OCI-M2 (cell line): ENCODE results near the gene SIN3B.
"Not testable (repeated sequence)": the region's sequence is repeated elsewhere in the genome, so short reads cannot be mapped to it uniquely, and the experiment has no call there.

Source experiments
- DNase-seq: peaks from one replicate; lab custom pipeline; 2025; ENCODE audit not compliant: unreplicated experiment; lab: John Stamatoyannopoulos, UW

The SIN3B gene

DNA sequence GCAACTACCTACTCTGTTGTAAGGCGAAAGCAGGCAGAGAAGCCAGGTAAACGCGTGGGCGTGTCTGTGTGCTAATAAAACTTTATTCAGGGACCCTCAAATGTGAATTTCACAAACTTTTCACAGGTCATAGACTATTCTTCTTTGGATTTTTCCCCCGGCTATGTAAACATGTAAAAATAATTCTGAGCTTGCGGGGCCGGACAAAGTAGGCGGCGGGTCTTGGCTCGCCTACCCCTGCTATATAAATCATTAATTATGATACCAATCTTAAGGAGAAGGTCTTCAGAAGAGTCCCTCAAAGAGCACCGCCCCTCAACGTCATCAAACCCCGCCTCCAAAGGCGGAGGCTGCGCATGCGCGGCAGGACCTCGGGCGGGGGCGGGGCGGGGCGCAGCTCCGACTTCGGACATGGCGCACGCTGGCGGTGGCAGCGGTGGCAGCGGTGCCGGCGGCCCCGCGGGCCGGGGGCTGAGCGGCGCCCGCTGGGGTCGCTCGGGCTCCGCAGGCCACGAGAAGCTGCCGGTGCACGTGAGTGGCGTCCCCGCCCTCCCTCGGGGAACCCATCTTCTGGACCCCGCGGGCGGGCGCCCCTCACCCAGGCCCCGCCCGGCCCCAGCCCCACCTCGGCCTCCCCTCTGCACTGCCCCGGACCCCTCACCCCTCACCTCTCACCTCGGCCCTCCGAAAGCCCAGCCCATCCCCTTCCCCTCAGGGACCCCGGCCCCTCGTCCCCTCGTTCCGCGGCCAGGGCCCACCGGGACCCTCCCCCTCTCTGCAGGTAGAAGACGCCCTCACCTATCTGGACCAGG, at the start of gene SIN3B:
SIN3B (plus strand) TSS at position 389 of the 812 bp plus-strand sequence; CDS start at position 412, 23 bp downstream.
- peak; percentile 97 for DNase-seq

GRCh38 chr19:16779539-16780163, 49.5 kb upstream of the SIN3B start:
- DNase-seq = no peak

DNA sequence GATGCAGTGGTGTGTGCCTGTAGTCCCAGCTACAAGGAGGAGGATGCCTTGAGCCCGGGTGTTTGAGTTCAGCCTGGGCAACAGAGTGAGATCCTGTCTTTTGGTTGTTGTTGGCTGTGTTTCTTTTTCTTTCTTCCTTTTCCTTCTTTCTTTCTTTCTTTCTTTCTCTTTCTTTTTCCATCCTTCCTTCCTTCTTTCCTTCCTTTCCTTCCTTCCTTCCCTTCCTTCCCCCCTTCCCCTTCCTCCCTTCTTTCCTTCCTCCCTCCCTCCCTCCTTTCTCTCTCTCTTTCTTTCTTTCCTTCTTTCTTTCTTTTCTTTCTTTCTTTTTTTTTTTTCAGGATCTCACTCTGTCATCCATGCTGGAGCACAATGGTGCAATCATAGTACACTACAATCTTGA, 46.5 kb upstream of the SIN3B start:
- no peak for DNase-seq

GRCh38 chr19:16788479-16788878, 40.7 kb upstream of the SIN3B start:
- no peak for DNase-seq

- no peak for DNase-seq
Observed at GRCh38 chr19:16789238-16789637, 40.0 kb upstream of the SIN3B start.

DNA sequence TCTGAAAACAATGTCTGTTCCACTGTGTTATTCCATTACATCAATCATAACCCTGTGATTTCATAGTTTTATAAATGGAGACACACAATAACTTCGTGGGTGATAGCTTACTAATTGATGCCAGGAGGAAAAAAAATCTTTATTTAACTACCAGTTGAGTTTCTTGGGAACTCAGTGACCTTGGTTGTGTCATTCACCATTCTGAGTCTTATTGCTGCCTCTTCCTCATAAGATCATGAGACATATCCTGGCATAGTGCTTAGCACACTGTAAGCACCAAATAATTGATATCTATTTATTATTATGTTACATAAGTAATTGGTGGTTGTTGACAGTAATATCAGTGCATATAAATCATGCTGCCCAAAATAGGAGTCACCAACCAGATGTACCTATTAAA, 39.1 kb upstream of the SIN3B start:
- no peak for DNase-seq

GRCh38 chr19:16791942-16792341, 37.3 kb upstream of the SIN3B start:
- no peak for DNase-seq

- DNase-seq = no peak
Observed at GRCh38 chr19:16794456-16795441, 34.4 kb upstream of the SIN3B start.

- DNase-seq = no peak
Observed at GRCh38 chr19:16795731-16796130, 33.5 kb upstream of the SIN3B start.

DNA sequence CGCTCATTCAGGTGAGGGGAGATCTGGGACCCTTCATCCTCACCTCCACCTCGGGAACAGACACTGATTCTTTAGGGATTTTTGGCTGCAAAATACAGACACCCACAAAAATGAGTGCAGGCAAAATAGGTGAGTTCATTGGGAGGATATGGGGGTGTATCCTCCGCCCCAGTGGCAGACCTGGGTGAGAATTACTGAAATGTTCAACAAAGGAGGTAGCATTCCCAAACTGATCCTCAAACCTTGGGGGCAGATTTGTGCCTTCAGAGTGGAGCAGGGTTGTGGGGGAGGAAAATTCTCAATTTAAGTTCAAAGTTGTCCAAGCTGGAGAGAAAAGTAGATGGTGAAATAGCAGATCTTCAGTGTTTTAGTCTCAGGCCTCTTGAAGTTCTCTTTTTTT, 31.3 kb upstream of the SIN3B start:
- DNase-seq = no peak

DNA sequence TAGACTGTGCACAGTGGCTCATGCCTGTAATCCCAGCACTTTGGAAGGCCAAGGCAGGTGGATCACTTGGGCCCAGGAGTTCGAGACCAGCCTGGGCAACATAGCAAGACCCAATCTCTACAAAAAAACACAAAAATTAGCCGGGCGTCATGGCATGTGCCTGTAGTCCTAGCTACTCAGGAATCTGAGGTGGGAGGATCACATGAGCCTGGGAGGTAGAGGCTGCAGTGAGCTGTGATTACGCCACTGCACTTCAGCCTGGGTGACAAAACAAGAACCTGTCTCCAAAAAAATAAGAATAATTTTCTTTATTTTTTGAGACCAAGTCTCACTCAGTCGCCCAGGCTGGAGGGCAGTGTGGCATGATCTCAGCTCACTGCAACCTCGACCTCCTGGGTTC, 30.9 kb upstream of the SIN3B start:
- not testable (repeated sequence) for DNase-seq

GRCh38 chr19:16799740-16800139, 29.5 kb upstream of the SIN3B start:
- DNase-seq = no peak

GRCh38 chr19:16801600-16802013, 27.6 kb upstream of the SIN3B start:
- no peak for DNase-seq

GRCh38 chr19:16804176-16804575, 25.0 kb upstream of the SIN3B start:
- no peak for DNase-seq

DNA sequence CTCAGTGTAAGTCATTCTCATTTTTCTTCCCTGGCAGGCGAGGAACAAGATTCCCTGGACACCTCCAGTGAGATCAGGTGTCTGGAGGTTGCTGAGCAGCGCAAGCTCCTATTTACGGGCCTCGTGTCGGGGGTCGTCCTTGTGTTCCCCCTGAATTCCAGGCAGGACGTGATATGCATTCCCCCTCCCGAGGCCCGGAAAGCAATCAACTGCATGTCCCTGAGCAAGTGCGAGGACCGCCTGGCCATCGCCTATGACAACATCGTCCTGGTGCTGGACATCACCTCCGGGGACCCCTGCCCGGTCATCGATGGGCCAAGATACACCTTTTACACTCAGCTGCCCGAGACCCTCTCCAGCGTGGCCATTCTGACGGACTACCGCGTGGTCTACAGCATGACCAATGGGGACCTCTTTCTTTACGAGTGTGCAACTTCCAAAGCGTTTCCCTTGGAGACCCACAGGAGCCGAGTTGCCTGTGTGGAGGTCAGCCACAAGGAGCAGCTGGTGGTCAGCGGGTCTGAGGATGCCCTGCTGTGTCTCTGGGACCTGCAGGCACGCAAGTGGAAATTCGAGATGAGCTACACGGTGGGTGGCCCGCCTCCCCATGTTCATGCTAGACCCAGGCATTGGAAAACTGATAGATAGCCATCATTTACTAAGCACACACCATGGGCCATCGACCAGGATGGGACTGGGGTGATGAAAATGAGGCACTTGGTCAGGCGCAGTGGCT, 21.5 kb upstream of the SIN3B start:
- DNase-seq = no peak

- DNase-seq = peak; percentile 67
Observed at GRCh38 chr19:16814526-16815100, 14.6 kb upstream of the SIN3B start.

- DNase-seq = no peak
Observed at GRCh38 chr19:16820056-16820455, 9.1 kb upstream of the SIN3B start.

- no peak for DNase-seq
Observed at GRCh38 chr19:16821081-16821480, 8.1 kb upstream of the SIN3B start.

DNA sequence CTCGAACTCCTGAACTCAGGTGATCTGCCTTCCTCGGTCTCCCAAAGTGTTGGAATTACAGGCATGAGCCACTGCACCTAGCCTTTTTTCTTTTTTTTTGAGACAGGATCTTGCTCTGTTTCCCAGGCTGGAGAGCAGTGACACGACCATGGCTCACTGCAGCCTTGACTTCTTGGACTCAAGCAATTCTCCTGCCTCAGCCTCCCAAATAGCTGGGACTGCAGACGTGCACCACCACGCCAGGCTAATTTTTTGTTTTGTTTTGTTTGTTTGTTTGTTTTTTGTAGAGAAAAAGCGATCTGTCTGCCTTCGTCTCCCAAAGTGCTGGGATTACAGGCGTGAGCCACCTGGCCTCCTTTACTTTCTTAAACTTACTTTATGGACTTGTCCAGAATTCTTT, 6.5 kb upstream of the SIN3B start:
- no peak for DNase-seq

- no peak for DNase-seq
Observed at GRCh38 chr19:16824658-16825311, 4.4 kb upstream of the SIN3B start.
